Effector memory CD8-positive, alpha-beta T cell (primary cell): Measurements from ENCODE around the gene CMPK2.
"Not testable (repeated sequence)": the region's sequence is repeated elsewhere in the genome, so short reads cannot be mapped to it uniquely, and the experiment has no call there.

Experiments used
- ATAC-seq: fragments of 150-1000 bp; cut with Tn5 transposase; replicated peaks from 2 replicates; pipeline ENCODE4 v1.10.0; 2021; ENCODE audit warnings: mild to moderate bottlenecking, moderate library complexity
- DNase-seq, 3 experiments: peaks; one replicate each; pipeline ENCODE4 v3.0.0; 2021
- H3K27ac Mint-ChIP-seq, 2 donors: one replicate each; pipeline ENCODE4 v1.8.0; 2022; ENCODE audit warnings: mild to moderate bottlenecking in 2 of 2, mixed read lengths in 2 of 2, moderate library complexity in 2 of 2
- H3K27me3 Mint-ChIP-seq, 2 donors: one replicate each; pipeline ENCODE4 v1.8.0; 2022; ENCODE audit warnings: mixed read lengths in 2 of 2
- H3K36me3 Mint-ChIP-seq: one replicate; pipeline ENCODE4 v1.8.0; 2022; ENCODE audit warnings: mild to moderate bottlenecking, moderate library complexity, mixed read lengths; ENCODE audit not compliant: insufficient read depth
- H3K4me1 Mint-ChIP-seq, 2 donors: one replicate each; pipeline ENCODE4 v1.8.0; 2022; ENCODE audit warnings: low read depth in 2 of 2, mixed read lengths in 2 of 2
- H3K4me3 Mint-ChIP-seq, 2 donors: one replicate each; pipeline ENCODE4 v1.8.0; 2022; ENCODE audit warnings: mild to moderate bottlenecking in 2 of 2, mixed read lengths in 2 of 2, moderate library complexity in 2 of 2
- H3K9me3 Mint-ChIP-seq, 2 donors: one replicate each; pipeline ENCODE4 v1.8.0; 2022; ENCODE audit warnings: mixed read lengths in 2 of 2
- total RNA-seq, 9 experiments: gene quantifications; one replicate each; lab custom pipeline; 2026; lab: John Stamatoyannopoulos, UW

The CMPK2 gene
- total RNA-seq, result 3.0 to 24.4 (median 6.5) reads per million in 9 experiments

- peaks cover 10 to 19% of the 10 kb centered on the region in 2 donors for H3K4me1 Mint-ChIP-seq
- peak; percentile 81 for ATAC-seq
- peak; percentile 78 to 82 (median 78) for DNase-seq
- H3K27ac Mint-ChIP-seq, result peak within 1 kb of the TSS; percentile 92 to 95
- peaks cover 11% of the 10 kb centered on the region for H3K36me3 Mint-ChIP-seq
- H3K27me3 Mint-ChIP-seq, result no peaks in the 10 kb centered on the region
- H3K9me3 Mint-ChIP-seq, result peaks cover 0 to 2% of the 10 kb centered on the region in 2 donors
- peak within 1 kb of the TSS; percentile 95 to 99 for H3K4me3 Mint-ChIP-seq
Observed at GRCh38 chr2:6865346-6866274, at the start of gene CMPK2. Gene CMPK2, minus strand, starts transcription at chr2:6865907. Its CDS starts 211 bp downstream, at chr2:6865696.

GRCh38 chr2:6915399-6915798, 49.7 kb upstream of the CMPK2 start:
- Mint-ChIP-seq H3K27me3 (no peaks in the 10 kb centered on the region), H3K9me3 (no peaks in the 10 kb centered on the region), H3K4me1 (peaks cover 47 to 57% of the 10 kb centered on the region in 2 donors), H3K4me3 (no peak overlapping the region), H3K36me3 (peaks cover 8% of the 10 kb centered on the region), H3K27ac (no peak overlapping the region)
- ATAC-seq, result no peak
- DNase-seq, result no peak

- peaks cover 46 to 60% of the 10 kb centered on the region in 2 donors for H3K4me1 Mint-ChIP-seq
- H3K4me3 Mint-ChIP-seq, result no peak overlapping the region
Observed at GRCh38 chr2:6914828-6915227, 49.1 kb upstream of the CMPK2 start.

GRCh38 chr2:6913415-6914157, 47.9 kb upstream of the CMPK2 start:
- Mint-ChIP-seq H3K36me3 (peaks cover 4% of the 10 kb centered on the region), H3K4me1 (peaks cover 47 to 63% of the 10 kb centered on the region in 2 donors), H3K27me3 (no peaks in the 10 kb centered on the region), H3K4me3 (peak overlapping the region in 1 of 2 donors; percentile 20), H3K27ac (peak overlapping the region; percentile 33 to 35), H3K9me3 (no peaks in the 10 kb centered on the region)
- DNase-seq (no peak), ATAC-seq (no peak)

More at GRCh38 chr2:6914828-6915227, 49.1 kb upstream of the CMPK2 start:
- DNase-seq (no peak), ATAC-seq (no peak)
- H3K27me3 Mint-ChIP-seq, result no peaks in the 10 kb centered on the region
- H3K9me3 Mint-ChIP-seq, result no peaks in the 10 kb centered on the region
- H3K36me3 Mint-ChIP-seq, result peaks cover 8% of the 10 kb centered on the region
- no peak overlapping the region for H3K27ac Mint-ChIP-seq

GRCh38 chr2:6911721-6912120, 46.0 kb upstream of the CMPK2 start:
- Mint-ChIP-seq H3K36me3 (no peaks in the 10 kb centered on the region), H3K4me3 (peak overlapping the region; percentile 43 to 49), H3K27me3 (no peaks in the 10 kb centered on the region), H3K27ac (peak overlapping the region; percentile 76 to 90), H3K4me1 (peaks cover 59 to 82% of the 10 kb centered on the region in 2 donors), H3K9me3 (no peaks in the 10 kb centered on the region)
- ATAC-seq, result no peak
- no peak for DNase-seq

- peak overlapping the region; percentile 46 to 74 for H3K4me3 Mint-ChIP-seq
- H3K27me3 Mint-ChIP-seq, result no peaks in the 10 kb centered on the region
- no peaks in the 10 kb centered on the region for H3K36me3 Mint-ChIP-seq
- ATAC-seq (peak; percentile 98), DNase-seq (peak; percentile 24 to 51 (median 26))
- no peaks in the 10 kb centered on the region for H3K9me3 Mint-ChIP-seq
- peak overlapping the region; percentile 36 to 90 for H3K27ac Mint-ChIP-seq
- peaks cover 61 to 83% of the 10 kb centered on the region in 2 donors for H3K4me1 Mint-ChIP-seq
Observed at GRCh38 chr2:6909431-6910385, 44.0 kb upstream of the CMPK2 start.

GRCh38 chr2:6908291-6908690, 42.6 kb upstream of the CMPK2 start:
- peaks cover 52 to 73% of the 10 kb centered on the region in 2 donors for H3K4me1 Mint-ChIP-seq

GRCh38 chr2:6906165-6906741, 40.5 kb upstream of the CMPK2 start:
- H3K27me3 Mint-ChIP-seq, result no peaks in the 10 kb centered on the region
- no peak overlapping the region for H3K4me3 Mint-ChIP-seq
- peaks cover 0 to 7% of the 10 kb centered on the region in 2 donors for H3K9me3 Mint-ChIP-seq
- H3K4me1 Mint-ChIP-seq, result peaks cover 40 to 60% of the 10 kb centered on the region in 2 donors
- no peaks in the 10 kb centered on the region for H3K36me3 Mint-ChIP-seq
- no peak overlapping the region for H3K27ac Mint-ChIP-seq
- no peak for ATAC-seq
- DNase-seq, result no peak

More at GRCh38 chr2:6908291-6908690, 42.6 kb upstream of the CMPK2 start:
- no peak for DNase-seq
- Mint-ChIP-seq H3K9me3 (peaks cover 0 to 2% of the 10 kb centered on the region in 2 donors), H3K27ac (peak overlapping the region; percentile 36 to 90), H3K4me3 (no peak overlapping the region), H3K36me3 (no peaks in the 10 kb centered on the region), H3K27me3 (no peaks in the 10 kb centered on the region)
- ATAC-seq, result no peak

GRCh38 chr2:6905668-6906067, 40.0 kb upstream of the CMPK2 start:
- DNase-seq (no peak), ATAC-seq (no peak)
- Mint-ChIP-seq H3K4me1 (peaks cover 36 to 54% of the 10 kb centered on the region in 2 donors), H3K4me3 (no peak overlapping the region), H3K27ac (no peak overlapping the region), H3K9me3 (peaks cover 0 to 7% of the 10 kb centered on the region in 2 donors), H3K27me3 (no peaks in the 10 kb centered on the region), H3K36me3 (no peaks in the 10 kb centered on the region)

GRCh38 chr2:6902581-6902980, 36.9 kb upstream of the CMPK2 start:
- peaks cover 12 to 23% of the 10 kb centered on the region in 2 donors for H3K4me1 Mint-ChIP-seq
- H3K27me3 Mint-ChIP-seq, ATAC-seq, H3K36me3 Mint-ChIP-seq, DNase-seq, H3K9me3 Mint-ChIP-seq, H3K4me3 Mint-ChIP-seq, H3K27ac Mint-ChIP-seq: not testable (repeated sequence)

GRCh38 chr2:6896930-6897759, 31.4 kb upstream of the CMPK2 start:
- Mint-ChIP-seq H3K27ac (no peak overlapping the region), H3K4me3 (no peak overlapping the region), H3K9me3 (peaks cover 0 to 2% of the 10 kb centered on the region in 2 donors), H3K27me3 (no peaks in the 10 kb centered on the region), H3K4me1 (peaks cover 1 to 3% of the 10 kb centered on the region in 2 donors), H3K36me3 (peaks cover 6% of the 10 kb centered on the region)
- ATAC-seq (peak; percentile 49), DNase-seq (no peak)
